HEK293 (cell line): Measurements from ENCODE around the gene MEGF10.

ENCODE experiments used
- CTCF ChIA-PET: fragments of 350-600 bp; formaldehyde crosslinking; extraction: SDS; loops from one replicate; lab custom pipeline; 2021; ENCODE audit warnings: antibody characterized with exemption; lab: Yijun Ruan, JAX
- POLR2A ChIA-PET: fragments of 300-600 bp; formaldehyde crosslinking; extraction: SDS; loops from one replicate; lab custom pipeline; 2020; ENCODE audit warnings: antibody characterized with exemption, inconsistent platforms; lab: Yijun Ruan, JAX
- H3K27ac ChIP-seq: fragments of 200-500 bp; sonication (Bioruptor generic); 2 replicates; pipeline ENCODE4 v1.5.1; 2014; ENCODE audit warnings: low read depth, low read length, control low read depth, inconsistent platforms; ENCODE audit errors: extremely low read depth
- H3K36me3 ChIP-seq, 2 experiments: fragments of 200-500 bp in 1 of 2; sonication (Bioruptor generic) in 1 of 2; 1 replicate in 1 of 2; 2 replicates in 1 of 2; pipeline ENCODE4 v1.5.1; 2014 to 2017; ENCODE audit warnings: inconsistent platforms in 2 of 2, low read length in 2 of 2; ENCODE audit not compliant: control insufficient read depth in 2 of 2, insufficient read depth in 1 of 2
- H3K4me1 ChIP-seq: fragments of 200-500 bp; sonication (Bioruptor generic); 2 replicates; pipeline ENCODE4 v1.5.1; 2014; ENCODE audit warnings: mild to moderate bottlenecking, low read length, inconsistent platforms; ENCODE audit not compliant: control insufficient read depth, insufficient read depth
- H3K4me3 ChIP-seq: 2 replicates; pipeline ENCODE4 v1.5.1; 2011; ENCODE audit warnings: low read depth, mild to moderate bottlenecking, control low read depth, low read length, moderate library complexity
- H3K9me3 ChIP-seq: fragments of 200-500 bp; sonication (Bioruptor generic); 2 replicates; pipeline ENCODE4 v1.5.1; 2014; ENCODE audit warnings: low read depth, low read length, inconsistent platforms; ENCODE audit not compliant: control insufficient read depth, insufficient read depth
- GLIS1 ChIP-seq: fragments of 450-650 bp; formaldehyde crosslinking; IDR thresholded peaks from 2 replicates; pipeline ENCODE4 v1.5.1; 2016; ENCODE audit warnings: missing biosample characterization, missing genetic modification characterization
- HOXA7 ChIP-seq: sonication (generic); formaldehyde crosslinking; IDR thresholded peaks from 2 replicates; pipeline ENCODE4 v1.8.1; 2022; ENCODE audit warnings: missing genetic modification reagents, borderline replicate concordance
- SALL2 ChIP-seq: fragments of 450-650 bp; formaldehyde crosslinking; IDR thresholded peaks from 2 replicates; pipeline ENCODE4 v1.5.0; 2017; ENCODE audit warnings: missing biosample characterization, mild to moderate bottlenecking, missing genetic modification characterization, borderline replicate concordance
- WT1 ChIP-seq: fragments of 450-650 bp; formaldehyde crosslinking; IDR thresholded peaks from 2 replicates; pipeline ENCODE4 v1.5.1; 2016; ENCODE audit warnings: missing biosample characterization, missing genetic modification characterization
- ZBTB20 ChIP-seq: fragments of 450-650 bp; formaldehyde crosslinking; IDR thresholded peaks from 2 replicates; pipeline ENCODE4 v1.5.1; 2016; ENCODE audit warnings: missing biosample characterization, missing genetic modification characterization
- ZBTB48 ChIP-seq: fragments of 450-650 bp; formaldehyde crosslinking; IDR thresholded peaks from 2 replicates; pipeline ENCODE4 v1.5.1; 2016; ENCODE audit warnings: missing biosample characterization, missing genetic modification characterization
- ZNF132 ChIP-seq: fragments of 450-650 bp; formaldehyde crosslinking; IDR thresholded peaks from 2 replicates; pipeline ENCODE4 v1.5.1; 2017; ENCODE audit warnings: missing biosample characterization, missing genetic modification characterization, borderline replicate concordance
- ZNF169 ChIP-seq: fragments of 450-650 bp; formaldehyde crosslinking; IDR thresholded peaks from 2 replicates; pipeline ENCODE4 v1.5.1; 2016; ENCODE audit warnings: missing biosample characterization, missing genetic modification characterization
- ZNF175 ChIP-seq: fragments of 450-650 bp; formaldehyde crosslinking; IDR thresholded peaks from 2 replicates; pipeline ENCODE4 v1.5.1; 2016; ENCODE audit warnings: missing biosample characterization, missing genetic modification characterization
- ZNF2 ChIP-seq: fragments of 450-650 bp; formaldehyde crosslinking; IDR thresholded peaks from 2 replicates; pipeline ENCODE4 v1.5.1; 2016; ENCODE audit warnings: missing biosample characterization, missing genetic modification characterization
- ZNF302 ChIP-seq: fragments of 450-650 bp; formaldehyde crosslinking; IDR thresholded peaks from 2 replicates; pipeline ENCODE4 v1.5.1; 2016; ENCODE audit warnings: missing biosample characterization, missing genetic modification characterization, low read depth
- ZNF391 ChIP-seq: fragments of 450-650 bp; formaldehyde crosslinking; IDR thresholded peaks from 2 replicates; pipeline ENCODE4 v1.5.1; 2016; ENCODE audit warnings: low read depth, missing biosample characterization, missing genetic modification characterization, borderline replicate concordance
- ZNF48 ChIP-seq: fragments of 450-650 bp; formaldehyde crosslinking; IDR thresholded peaks from 2 replicates; pipeline ENCODE4 v1.5.1; 2016; ENCODE audit warnings: missing biosample characterization, missing genetic modification characterization
- ZNF521 ChIP-seq: fragments of 450-650 bp; formaldehyde crosslinking; IDR thresholded peaks from 2 replicates; pipeline ENCODE4 v1.5.1; 2017; ENCODE audit warnings: missing biosample characterization, mild to moderate bottlenecking, missing genetic modification characterization
- ZNF544 ChIP-seq: fragments of 450-650 bp; formaldehyde crosslinking; IDR thresholded peaks from 2 replicates; pipeline ENCODE4 v1.5.0; 2017; ENCODE audit warnings: missing biosample characterization, missing genetic modification characterization
- ZNF777 ChIP-seq: fragments of 450-650 bp; formaldehyde crosslinking; IDR thresholded peaks from 2 replicates; pipeline ENCODE4 v1.5.1; 2017; ENCODE audit warnings: missing biosample characterization, missing genetic modification characterization, borderline replicate concordance
- TF ChIP-seq, protein P1 (sequence below): fragments of 450-650 bp; formaldehyde crosslinking; IDR thresholded peaks from 2 replicates; pipeline ENCODE4 v1.5.1; 2016; ENCODE audit warnings: missing biosample characterization, missing genetic modification characterization
- TF ChIP-seq, protein P2 (sequence below): fragments of 450-650 bp; formaldehyde crosslinking; IDR thresholded peaks from 2 replicates; pipeline ENCODE4 v1.5.1; 2016; ENCODE audit warnings: missing biosample characterization, missing genetic modification characterization, borderline replicate concordance
- TF ChIP-seq, protein P3 (sequence below): fragments of 450-650 bp; formaldehyde crosslinking; IDR thresholded peaks from 2 replicates; pipeline ENCODE4 v1.5.1; 2016; ENCODE audit warnings: missing biosample characterization, missing genetic modification characterization
- TF ChIP-seq, protein P4 (sequence below): fragments of 450-650 bp; formaldehyde crosslinking; optimal IDR thresholded peaks from 2 replicates; pipeline ENCODE3; 2016; ENCODE audit warnings: missing biosample characterization, mild to moderate bottlenecking, missing genetic modification characterization
- TF ChIP-seq, protein P5 (sequence below): fragments of 450-650 bp; formaldehyde crosslinking; IDR thresholded peaks from 2 replicates; pipeline ENCODE4 v1.5.1; 2017; ENCODE audit warnings: missing biosample characterization, mild to moderate bottlenecking, missing genetic modification characterization, moderate library complexity
- TF ChIP-seq, protein P6 (sequence below): fragments of 450-650 bp; formaldehyde crosslinking; IDR thresholded peaks from 2 replicates; pipeline ENCODE4 v1.5.1; 2017; ENCODE audit warnings: missing biosample characterization, missing genetic modification characterization
- TF ChIP-seq, protein P7 (sequence below): fragments of 450-650 bp; formaldehyde crosslinking; IDR thresholded peaks from 2 replicates; pipeline ENCODE4 v1.5.1; 2016; ENCODE audit warnings: missing biosample characterization, missing genetic modification characterization

Gene MEGF10

DNA sequence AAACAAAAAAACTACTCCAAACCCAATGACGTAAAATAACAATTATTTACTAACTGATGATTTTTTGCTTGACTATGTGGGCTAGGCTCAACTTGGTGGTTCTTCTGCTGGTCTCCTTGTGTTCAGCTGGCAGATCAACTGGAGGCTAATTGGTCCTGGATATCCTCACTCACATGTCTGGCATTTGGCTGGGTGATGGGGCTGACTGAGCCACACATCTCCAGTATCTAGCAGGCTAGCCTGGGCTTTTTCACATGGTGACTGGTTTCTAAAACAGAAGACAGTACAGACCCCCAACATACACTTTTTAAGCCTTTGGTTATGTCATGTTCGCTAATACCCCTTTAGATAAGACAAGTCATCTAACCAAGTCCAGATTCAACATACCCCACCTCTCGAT, 122.1 kb downstream of the MEGF10 start:
- Histone ChIP-seq H3K9me3 (no peaks in the 10 kb centered on the region), H3K4me3 (no peak overlapping the region), H3K27ac (no peak overlapping the region), H3K36me3 (no peaks in the 10 kb centered on the region), H3K4me1 (peaks cover 3% of the 10 kb centered on the region; the same call in 1 of the 2 replicates)
- CTCF ChIA-PET = interaction anchor here (0.6 kb wide), 1 partner anchor 1716 kb away, joined by 3 read pairs; no protein-coding TSS in a partner anchor
- TF ChIP-seq, protein P1, sequence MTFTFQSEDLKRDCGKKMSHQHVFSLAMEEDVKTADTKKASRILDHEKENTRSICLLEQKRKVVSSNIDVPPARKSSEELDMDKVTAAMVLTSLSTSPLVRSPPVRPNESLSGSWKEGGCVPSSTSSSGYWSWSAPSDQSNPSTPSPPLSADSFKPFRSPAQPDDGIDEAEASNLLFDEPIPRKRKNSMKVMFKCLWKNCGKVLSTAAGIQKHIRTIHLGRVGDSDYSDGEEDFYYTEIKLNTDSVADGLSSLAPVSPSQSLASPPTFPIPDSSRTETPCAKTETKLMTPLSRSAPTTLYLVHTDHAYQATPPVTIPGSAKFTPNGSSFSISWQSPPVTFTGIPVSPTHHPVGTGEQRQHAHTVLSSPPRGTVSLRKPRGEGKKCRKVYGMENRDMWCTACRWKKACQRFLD (tag by site-specific recombination) = no peak
- TF ChIP-seq ZNF302 (tag by site-specific recombination) = no peak
- no peak for TF ChIP-seq ZNF521
- TF ChIP-seq ZNF544 (tag by site-specific recombination) = no peak
- no peak for TF ChIP-seq ZNF777 (tag by site-specific recombination)
- no peak for TF ChIP-seq ZNF132 (tag by site-specific recombination)
- TF ChIP-seq, protein P2, sequence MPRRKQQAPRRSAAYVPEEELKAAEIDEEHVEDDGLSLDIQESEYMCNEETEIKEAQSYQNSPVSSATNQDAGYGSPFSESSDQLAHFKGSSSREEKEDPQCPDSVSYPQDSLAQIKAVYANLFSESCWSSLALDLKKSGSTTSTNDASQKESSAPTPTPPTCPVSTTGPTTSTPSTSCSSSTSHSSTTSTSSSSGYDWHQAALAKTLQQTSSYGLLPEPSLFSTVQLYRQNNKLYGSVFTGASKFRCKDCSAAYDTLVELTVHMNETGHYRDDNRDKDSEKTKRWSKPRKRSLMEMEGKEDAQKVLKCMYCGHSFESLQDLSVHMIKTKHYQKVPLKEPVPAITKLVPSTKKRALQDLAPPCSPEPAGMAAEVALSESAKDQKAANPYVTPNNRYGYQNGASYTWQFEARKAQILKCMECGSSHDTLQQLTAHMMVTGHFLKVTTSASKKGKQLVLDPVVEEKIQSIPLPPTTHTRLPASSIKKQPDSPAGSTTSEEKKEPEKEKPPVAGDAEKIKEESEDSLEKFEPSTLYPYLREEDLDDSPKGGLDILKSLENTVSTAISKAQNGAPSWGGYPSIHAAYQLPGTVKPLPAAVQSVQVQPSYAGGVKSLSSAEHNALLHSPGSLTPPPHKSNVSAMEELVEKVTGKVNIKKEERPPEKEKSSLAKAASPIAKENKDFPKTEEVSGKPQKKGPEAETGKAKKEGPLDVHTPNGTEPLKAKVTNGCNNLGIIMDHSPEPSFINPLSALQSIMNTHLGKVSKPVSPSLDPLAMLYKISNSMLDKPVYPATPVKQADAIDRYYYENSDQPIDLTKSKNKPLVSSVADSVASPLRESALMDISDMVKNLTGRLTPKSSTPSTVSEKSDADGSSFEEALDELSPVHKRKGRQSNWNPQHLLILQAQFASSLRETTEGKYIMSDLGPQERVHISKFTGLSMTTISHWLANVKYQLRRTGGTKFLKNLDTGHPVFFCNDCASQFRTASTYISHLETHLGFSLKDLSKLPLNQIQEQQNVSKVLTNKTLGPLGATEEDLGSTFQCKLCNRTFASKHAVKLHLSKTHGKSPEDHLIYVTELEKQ (tag by site-specific recombination) = no peak
- TF ChIP-seq, protein P3, sequence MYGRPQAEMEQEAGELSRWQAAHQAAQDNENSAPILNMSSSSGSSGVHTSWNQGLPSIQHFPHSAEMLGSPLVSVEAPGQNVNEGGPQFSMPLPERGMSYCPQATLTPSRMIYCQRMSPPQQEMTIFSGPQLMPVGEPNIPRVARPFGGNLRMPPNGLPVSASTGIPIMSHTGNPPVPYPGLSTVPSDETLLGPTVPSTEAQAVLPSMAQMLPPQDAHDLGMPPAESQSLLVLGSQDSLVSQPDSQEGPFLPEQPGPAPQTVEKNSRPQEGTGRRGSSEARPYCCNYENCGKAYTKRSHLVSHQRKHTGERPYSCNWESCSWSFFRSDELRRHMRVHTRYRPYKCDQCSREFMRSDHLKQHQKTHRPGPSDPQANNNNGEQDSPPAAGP = no peak
- TF ChIP-seq, protein P4, sequence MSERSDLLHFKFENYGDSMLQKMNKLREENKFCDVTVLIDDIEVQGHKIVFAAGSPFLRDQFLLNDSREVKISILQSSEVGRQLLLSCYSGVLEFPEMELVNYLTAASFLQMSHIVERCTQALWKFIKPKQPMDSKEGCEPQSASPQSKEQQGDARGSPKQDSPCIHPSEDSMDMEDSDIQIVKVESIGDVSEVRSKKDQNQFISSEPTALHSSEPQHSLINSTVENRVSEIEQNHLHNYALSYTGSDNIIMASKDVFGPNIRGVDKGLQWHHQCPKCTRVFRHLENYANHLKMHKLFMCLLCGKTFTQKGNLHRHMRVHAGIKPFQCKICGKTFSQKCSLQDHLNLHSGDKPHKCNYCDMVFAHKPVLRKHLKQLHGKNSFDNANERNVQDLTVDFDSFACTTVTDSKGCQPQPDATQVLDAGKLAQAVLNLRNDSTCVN = no peak
- TF ChIP-seq ZNF391 (tag by site-specific recombination) = no peak
- TF ChIP-seq, protein P5, sequence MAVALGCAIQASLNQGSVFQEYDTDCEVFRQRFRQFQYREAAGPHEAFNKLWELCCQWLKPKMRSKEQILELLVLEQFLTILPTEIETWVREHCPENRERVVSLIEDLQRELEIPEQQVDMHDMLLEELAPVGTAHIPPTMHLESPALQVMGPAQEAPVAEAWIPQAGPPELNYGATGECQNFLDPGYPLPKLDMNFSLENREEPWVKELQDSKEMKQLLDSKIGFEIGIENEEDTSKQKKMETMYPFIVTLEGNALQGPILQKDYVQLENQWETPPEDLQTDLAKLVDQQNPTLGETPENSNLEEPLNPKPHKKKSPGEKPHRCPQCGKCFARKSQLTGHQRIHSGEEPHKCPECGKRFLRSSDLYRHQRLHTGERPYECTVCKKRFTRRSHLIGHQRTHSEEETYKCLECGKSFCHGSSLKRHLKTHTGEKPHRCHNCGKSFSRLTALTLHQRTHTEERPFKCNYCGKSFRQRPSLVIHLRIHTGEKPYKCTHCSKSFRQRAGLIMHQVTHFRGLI (tag by site-specific recombination) = no peak
- no peak for TF ChIP-seq ZNF175 (tag by site-specific recombination)
- TF ChIP-seq ZBTB48 = no peak
- TF ChIP-seq ZNF48 (tag by site-specific recombination) = no peak
- no peak for TF ChIP-seq SALL2
- TF ChIP-seq HOXA7 (CRISPR knock-in tag) = no peak
- TF ChIP-seq ZNF2 = no peak
- TF ChIP-seq ZNF169 = no peak
- POLR2A ChIA-PET = no interaction called here

DNA sequence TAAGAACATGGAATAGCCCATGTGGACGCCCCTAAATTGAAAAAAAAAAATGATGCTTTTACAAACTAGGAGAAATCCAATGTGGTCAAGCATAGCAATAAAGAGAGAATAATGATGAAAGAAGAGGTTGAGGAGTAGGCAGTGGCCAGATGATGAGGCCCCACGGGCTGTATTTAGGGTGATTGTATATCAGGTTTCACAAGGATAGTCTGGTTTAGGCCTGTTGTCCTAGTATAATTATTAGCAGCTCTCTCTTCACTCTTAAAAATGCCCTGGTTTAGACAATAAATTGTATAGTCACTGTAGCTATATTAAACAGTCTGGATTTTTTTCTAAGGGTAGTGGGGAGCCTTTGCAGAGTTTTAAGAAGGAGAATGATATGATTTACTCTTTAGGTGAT, 124.4 kb downstream of the MEGF10 start:
- CTCF ChIA-PET = no interaction called here
- H3K27ac ChIP-seq = no peak overlapping the region
- TF ChIP-seq WT1 (tag by site-specific recombination) = no peak
- TF ChIP-seq, protein P6, sequence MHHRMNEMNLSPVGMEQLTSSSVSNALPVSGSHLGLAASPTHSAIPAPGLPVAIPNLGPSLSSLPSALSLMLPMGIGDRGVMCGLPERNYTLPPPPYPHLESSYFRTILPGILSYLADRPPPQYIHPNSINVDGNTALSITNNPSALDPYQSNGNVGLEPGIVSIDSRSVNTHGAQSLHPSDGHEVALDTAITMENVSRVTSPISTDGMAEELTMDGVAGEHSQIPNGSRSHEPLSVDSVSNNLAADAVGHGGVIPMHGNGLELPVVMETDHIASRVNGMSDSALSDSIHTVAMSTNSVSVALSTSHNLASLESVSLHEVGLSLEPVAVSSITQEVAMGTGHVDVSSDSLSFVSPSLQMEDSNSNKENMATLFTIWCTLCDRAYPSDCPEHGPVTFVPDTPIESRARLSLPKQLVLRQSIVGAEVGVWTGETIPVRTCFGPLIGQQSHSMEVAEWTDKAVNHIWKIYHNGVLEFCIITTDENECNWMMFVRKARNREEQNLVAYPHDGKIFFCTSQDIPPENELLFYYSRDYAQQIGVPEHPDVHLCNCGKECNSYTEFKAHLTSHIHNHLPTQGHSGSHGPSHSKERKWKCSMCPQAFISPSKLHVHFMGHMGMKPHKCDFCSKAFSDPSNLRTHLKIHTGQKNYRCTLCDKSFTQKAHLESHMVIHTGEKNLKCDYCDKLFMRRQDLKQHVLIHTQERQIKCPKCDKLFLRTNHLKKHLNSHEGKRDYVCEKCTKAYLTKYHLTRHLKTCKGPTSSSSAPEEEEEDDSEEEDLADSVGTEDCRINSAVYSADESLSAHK (tag by site-specific recombination) = no peak
- 0 out of 2 replicates have a peak, but pooled peaks have one; percentile 25 for TF ChIP-seq GLIS1
- TF ChIP-seq, protein P7, sequence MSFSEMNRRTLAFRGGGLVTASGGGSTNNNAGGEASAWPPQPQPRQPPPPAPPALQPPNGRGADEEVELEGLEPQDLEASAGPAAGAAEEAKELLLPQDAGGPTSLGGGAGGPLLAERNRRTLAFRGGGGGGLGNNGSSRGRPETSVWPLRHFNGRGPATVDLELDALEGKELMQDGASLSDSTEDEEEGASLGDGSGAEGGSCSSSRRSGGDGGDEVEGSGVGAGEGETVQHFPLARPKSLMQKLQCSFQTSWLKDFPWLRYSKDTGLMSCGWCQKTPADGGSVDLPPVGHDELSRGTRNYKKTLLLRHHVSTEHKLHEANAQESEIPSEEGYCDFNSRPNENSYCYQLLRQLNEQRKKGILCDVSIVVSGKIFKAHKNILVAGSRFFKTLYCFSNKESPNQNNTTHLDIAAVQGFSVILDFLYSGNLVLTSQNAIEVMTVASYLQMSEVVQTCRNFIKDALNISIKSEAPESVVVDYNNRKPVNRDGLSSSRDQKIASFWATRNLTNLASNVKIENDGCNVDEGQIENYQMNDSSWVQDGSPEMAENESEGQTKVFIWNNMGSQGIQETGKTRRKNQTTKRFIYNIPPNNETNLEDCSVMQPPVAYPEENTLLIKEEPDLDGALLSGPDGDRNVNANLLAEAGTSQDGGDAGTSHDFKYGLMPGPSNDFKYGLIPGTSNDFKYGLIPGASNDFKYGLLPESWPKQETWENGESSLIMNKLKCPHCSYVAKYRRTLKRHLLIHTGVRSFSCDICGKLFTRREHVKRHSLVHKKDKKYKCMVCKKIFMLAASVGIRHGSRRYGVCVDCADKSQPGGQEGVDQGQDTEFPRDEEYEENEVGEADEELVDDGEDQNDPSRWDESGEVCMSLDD = no peak
- peak; percentile 33; the same call in 1 of the 2 replicates for TF ChIP-seq ZBTB20 (tag by site-specific recombination)

More for the DNA sequence above, 124.4 kb downstream of the MEGF10 start:
- H3K9me3 ChIP-seq = no peaks in the 10 kb centered on the region
- H3K36me3 ChIP-seq = no peaks in the 10 kb centered on the region
- H3K4me3 ChIP-seq = no peak overlapping the region
- H3K4me1 ChIP-seq = peaks cover 3% of the 10 kb centered on the region; the same call in 1 of the 2 replicates
- POLR2A ChIA-PET = no interaction called here
